Measurements from ENCODE around the gene NUP35.
A peak's percentile ranks its signal among the peaks of the same experiment; 100 is the strongest.

NUP35 gene

GRCh38 chr2:183124222-183124956, at the start of gene NUP35:
TSS of gene NUP35 (plus strand) at chr2:183124443. CDS start at chr2:183124458, 15 bp downstream.
- DNase-seq (ENCODE audit: low read depth), result peak; percentile 79

- DNase-seq (ENCODE audit: low read depth), result no peak
Measured at GRCh38 chr2:183078163-183078463, 46.1 kb upstream of the NUP35 start.

GRCh38 chr2:183078464-183079138, 45.6 kb upstream of the NUP35 start, which contains the start of gene DUSP19:
TSS of gene DUSP19 (plus strand) at chr2:183078747. CDS start at chr2:183078934, 187 bp downstream.
- DNase-seq (ENCODE audit: low read depth), result peak; percentile 58

- no peak for DNase-seq (ENCODE audit: low read depth)
Measured at GRCh38 chr2:183079139-183079775, 45.0 kb upstream of the NUP35 start.

- DNase-seq (ENCODE audit: low read depth), result no peak
Measured at GRCh38 chr2:183081911-183082310, 42.3 kb upstream of the NUP35 start.

GRCh38 chr2:183088061-183088460, 36.2 kb upstream of the NUP35 start:
- DNase-seq (ENCODE audit: low read depth), result no peak

- DNase-seq (ENCODE audit: low read depth), result no peak
Measured at GRCh38 chr2:183089192-183089851, 34.9 kb upstream of the NUP35 start.

- no peak for DNase-seq (ENCODE audit: low read depth)
Measured at GRCh38 chr2:183091318-183091953, 32.8 kb upstream of the NUP35 start.

- no peak for DNase-seq (ENCODE audit: low read depth)
Measured at GRCh38 chr2:183091954-183092345, 32.3 kb upstream of the NUP35 start.

- no peak for DNase-seq (ENCODE audit: low read depth)
Measured at GRCh38 chr2:183093857-183094657, 30.2 kb upstream of the NUP35 start.

GRCh38 chr2:183105402-183106134, 18.7 kb upstream of the NUP35 start:
- no peak for DNase-seq (ENCODE audit: low read depth)

- DNase-seq (ENCODE audit: low read depth), result no peak
Measured at GRCh38 chr2:183112577-183112976, 11.7 kb upstream of the NUP35 start.

GRCh38 chr2:183113630-183114029, 10.6 kb upstream of the NUP35 start:
- DNase-seq (ENCODE audit: low read depth), result no peak

GRCh38 chr2:183117226-183117625, 7.0 kb upstream of the NUP35 start:
- no peak for DNase-seq (ENCODE audit: low read depth)

- no peak for DNase-seq (ENCODE audit: low read depth)
Measured at GRCh38 chr2:183123117-183123958, 905 bp upstream of the NUP35 start.

- DNase-seq (ENCODE audit: low read depth), result no peak
Measured at GRCh38 chr2:183123959-183124221, 353 bp upstream of the NUP35 start.

- DNase-seq (ENCODE audit: low read depth), result no peak
Measured at GRCh38 chr2:183124957-183125255, 663 bp downstream of the NUP35 start.

- no peak for DNase-seq (ENCODE audit: low read depth)
Measured at GRCh38 chr2:183125659-183126341, 1.6 kb downstream of the NUP35 start.

- no peak for DNase-seq (ENCODE audit: low read depth)
Measured at GRCh38 chr2:183126635-183127034, 2.4 kb downstream of the NUP35 start.

GRCh38 chr2:183134016-183134415, 9.8 kb downstream of the NUP35 start:
- no peak for DNase-seq (ENCODE audit: low read depth)

Measured in activated gamma-delta T cell treated with anti-CD3 and anti-CD28 coated beads, Interleukin-2, amount 50 U/mL, for 16 hours (primary cell).